OCI-M2 (cell line): ENCODE data around the gene LRRC63.
"Not testable (repeated sequence)": the region's sequence is repeated elsewhere in the genome, so short reads cannot be mapped to it uniquely, and the experiment has no call there.

Experiments
- DNase-seq: peaks from one replicate; lab custom pipeline; 2025; ENCODE audit not compliant: unreplicated experiment; lab: John Stamatoyannopoulos, UW

LRRC63 gene, protein sequence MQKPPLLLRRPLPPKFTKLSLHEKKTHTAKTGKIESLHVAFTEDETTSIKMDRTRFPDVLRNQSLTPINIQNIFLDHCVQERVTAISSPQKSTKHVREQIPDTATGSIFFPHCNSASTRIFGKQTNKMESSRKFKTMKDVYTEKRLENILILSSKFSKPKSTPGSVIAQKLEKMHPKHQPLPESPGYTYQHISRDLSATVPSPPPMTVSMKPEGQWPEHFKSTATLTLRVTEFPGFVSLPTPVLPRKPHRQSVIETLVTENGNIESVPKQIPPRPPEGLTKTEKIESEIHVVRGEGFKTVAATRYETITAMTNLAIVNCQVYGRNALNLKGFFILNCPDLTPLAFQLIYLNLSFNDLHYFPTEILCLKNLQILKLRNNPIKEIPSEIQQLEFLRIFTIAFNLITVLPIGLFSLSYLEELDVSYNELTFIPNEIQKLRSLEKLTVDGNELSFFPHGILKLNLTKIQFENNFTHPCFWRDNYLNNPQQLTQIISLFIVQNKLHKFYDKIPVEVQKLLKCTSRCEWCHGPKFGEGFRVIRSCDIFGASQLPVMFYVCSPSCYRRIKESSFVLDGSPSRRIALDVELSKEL

DNA sequence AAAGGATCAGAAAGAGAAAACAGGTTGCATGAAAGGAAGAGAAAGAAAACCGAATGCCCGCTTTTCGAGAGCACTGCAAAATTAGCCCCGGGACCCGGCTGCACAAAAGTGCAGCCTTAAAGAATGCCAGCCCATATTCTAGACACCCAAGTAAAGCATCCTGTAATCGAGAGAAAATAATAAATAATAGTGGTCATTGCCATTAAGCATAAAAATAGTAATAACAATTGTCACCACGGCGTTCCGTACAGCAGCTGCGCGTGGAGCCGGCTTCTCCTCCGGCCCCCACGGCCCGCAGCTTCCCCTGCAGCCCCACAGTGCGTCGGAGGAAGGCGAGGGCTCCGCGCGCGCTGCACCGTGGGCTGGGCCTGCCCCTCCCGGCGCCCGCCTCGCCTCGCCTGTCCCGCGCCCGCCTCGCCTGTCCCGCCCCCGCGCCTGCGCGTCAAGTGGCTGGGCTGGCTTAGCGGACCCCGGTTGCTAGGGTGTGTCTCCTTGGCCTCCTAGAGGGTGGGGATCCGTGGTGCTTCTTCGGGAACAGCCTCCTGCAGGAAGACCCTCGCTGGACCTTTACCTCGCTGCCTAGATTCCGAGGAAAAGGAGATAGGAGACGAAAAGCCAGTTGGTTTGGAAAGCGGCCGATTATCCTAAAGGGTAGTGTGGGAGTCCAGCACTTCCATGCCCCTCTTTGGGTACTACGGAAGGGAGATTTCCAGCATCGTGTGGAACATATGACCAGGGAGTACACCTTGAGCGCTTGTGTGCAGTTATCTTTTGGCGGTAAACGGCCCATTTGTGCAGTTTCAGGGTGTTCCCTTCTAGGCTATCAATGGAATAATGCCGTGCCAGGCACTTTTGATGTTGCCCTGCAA is at the start of gene LRRC63:
Gene LRRC63 (plus strand): TSS at position 446 of the 869 bp plus-strand sequence. CDS start 1,107 bp downstream, outside the sequence.
- DNase-seq: no peak

DNA sequence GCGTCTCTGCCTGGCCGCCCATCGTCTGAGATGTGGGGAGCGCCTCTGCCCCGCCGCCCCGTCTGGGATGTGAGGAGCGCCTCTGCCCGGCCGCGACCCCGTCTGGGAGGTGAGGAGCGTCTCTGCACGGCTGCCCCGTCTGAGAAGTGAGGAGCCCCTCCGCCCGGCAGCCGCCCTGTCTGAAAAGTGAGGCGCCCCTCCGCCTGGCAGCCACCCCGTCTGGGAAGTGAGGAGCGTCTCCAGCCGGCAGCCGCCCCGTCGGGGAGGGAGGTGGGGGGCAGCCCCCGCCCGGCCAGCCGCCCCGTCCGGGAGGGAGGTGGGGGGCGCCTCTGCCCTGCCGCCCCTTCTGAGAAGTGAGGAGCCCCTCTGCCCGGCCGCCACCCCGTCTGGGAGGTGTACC is 49.0 kb upstream of the LRRC63 start:
- not testable (repeated sequence) for DNase-seq

DNA sequence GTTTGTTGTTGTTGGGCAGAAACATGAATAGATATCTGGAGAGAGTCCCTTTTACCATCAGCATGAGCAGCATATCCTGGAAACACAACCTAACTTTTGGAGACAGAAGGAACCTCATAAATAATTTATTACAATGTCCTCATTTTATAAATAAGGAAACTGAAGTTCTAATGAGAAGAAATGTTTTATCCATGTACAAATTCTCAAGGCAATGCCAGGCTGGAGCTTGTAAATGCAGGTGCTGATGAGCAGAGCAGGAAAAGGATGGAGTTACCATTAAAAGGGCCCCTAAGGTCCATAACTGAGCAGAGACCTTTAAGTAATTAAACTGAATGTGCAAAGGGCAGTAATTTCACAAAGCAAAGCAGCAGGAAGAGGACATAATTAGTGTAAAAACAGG is 47.1 kb upstream of the LRRC63 start:
- no peak for DNase-seq

DNA sequence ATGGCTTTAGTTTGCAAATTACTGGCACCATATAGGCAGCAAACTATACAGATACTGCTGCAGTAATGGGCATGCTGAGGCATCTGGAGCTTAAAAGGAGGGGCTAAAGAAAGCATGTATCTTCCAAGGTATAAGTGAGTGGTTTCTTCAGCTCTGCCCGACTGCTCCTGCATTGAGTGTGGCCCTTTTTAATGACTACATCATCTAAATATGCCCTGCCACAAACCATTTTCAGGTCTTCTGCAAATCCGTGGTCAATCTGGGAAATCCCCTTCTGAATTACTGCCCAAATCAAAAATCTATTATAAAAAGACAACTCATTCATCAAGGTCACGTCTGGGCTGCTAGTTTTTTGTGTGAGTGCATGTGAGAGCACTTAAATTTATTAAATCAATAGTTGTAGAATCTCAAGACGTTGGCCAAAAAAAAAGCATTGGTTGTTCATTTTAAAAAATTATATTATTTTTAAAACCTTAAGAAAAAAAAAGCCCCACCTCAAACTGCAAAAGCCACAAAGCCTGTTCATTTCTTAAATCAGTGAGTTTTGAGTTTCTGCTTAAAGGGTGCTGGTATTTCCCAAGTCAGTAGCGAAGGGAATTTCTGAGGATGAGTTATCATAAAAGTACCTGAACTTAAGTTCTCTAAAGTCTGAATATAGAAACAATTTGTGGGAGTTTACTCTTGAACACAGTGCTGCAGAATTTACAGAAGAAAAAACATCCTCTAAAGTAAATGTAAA is 46.1 kb upstream of the LRRC63 start:
- no peak for DNase-seq

DNA sequence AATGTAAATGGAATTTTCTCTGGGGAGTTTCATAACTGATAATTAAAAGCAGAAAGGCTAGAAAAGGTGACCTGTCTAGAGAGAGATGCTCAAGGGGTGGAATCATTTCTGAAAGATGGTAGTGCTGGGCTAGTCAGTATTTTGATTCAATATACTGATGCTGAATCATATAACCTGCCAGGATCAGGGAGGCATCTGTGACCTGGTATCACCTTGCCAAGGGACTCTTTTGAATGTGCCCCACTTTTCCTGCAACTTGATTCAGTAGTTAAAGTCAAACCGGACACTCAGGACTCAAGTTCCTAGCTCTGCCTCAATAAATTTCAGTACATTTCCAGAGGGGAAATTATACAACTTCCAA is 45.5 kb upstream of the LRRC63 start:
- DNase-seq: no peak

DNA sequence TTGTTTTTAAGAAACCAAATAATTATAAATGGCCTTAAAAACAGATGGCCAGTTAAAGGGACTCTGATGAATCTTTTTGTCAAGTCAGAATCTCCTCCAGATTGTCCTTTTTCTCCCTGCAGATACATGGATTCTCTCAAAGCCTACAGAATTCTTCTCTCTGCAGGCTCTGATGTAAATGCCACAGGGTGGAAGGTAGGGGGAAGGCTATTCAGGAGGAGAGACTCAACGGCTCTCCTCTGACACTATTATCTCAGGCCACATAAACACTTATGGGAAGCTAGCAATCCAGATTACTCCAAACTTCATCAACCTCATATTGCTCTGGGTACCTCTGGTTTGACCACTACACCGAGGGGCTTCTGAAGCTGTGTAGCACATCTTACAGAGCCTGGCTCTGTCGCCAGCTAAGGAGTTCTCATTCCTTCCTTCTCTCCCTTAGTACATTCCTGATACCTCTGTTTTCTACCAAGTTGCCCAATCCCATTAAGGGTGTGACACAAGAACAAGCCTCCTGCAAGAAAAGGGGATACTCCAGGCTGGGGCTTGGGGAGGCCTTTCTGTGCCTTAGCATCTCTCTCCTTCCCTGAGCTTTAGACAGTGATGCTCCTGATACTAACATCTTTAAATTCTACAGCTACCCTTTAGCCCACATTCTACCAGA is 44.6 kb upstream of the LRRC63 start:
- DNase-seq: no peak

DNA sequence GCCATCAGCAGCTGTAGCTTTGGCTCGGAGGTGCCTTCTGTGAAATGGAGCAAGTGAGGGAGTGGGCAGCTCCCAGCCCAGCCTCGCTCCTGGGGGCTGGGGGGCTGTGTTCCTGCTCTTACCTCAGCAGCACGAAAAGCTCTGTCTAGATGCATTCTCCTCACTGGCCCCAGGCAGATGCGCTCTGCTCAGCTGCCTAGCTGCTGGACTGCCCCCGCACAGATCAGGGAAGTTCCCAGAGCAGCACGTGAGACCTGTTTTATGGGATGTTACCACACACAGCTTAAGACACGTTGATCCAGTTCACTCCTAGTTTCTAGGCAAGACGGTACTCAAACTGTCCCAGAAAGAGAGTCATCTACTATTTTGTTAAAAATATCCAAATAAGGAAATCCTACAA is 43.4 kb upstream of the LRRC63 start:
- no peak for DNase-seq

DNA sequence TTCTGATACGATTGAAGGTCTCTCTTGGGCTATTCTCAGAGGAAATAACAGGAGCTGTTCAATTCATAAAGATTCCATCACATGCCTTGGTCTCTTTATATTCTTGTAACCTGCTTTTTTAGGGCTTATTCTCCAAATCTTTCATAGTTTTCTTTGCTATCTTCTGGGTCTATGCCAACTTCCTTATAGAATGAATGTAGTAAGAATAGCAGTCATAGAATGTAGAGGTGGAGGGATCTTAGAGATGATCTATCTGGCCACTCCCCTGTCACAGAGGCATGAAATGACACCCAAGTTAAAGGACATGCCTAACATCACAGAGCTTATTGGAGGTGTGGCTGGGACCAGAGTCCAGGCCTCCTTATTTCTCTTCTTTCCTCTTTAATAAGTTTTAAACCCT is 42.9 kb upstream of the LRRC63 start:
- no peak for DNase-seq

DNA sequence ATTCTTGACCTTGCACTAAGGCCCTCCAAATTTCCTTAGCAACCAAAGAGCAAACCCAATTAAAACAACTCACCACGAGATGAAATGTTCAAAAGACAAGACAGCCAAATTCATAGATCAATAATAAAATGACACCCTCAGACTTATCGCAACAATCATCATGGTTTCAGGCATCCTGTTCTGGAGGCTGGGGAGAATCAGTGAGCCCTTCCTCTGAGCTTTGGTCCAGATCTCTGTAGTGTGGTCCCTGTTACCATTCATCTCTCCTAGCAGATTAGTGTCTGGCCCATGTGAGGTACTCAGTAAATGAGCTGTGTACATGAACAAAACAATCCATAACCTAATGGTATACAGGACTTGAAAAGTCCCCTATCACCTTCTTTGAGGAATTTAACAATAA is 42.0 kb upstream of the LRRC63 start:
- DNase-seq: no peak

DNA sequence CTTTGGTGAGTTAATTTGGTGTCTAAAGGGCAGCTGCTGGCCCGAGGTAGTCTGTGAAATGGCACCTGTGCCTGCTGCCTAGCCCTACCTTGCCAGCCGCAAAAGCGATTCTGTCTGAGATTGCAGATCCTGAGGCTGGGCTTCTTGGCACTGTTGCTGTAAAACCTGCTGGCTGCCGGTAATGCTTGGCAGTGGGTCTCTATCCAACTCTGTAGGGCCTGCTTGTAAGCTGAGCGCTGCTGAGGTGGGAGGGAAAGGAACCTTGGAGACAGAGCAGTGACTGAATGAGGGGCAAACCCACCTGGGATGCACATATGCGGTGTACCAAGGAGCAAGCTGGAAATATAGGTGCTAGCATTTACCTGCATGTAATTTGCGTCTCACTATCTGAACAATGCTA is 41.5 kb upstream of the LRRC63 start:
- no peak for DNase-seq

DNA sequence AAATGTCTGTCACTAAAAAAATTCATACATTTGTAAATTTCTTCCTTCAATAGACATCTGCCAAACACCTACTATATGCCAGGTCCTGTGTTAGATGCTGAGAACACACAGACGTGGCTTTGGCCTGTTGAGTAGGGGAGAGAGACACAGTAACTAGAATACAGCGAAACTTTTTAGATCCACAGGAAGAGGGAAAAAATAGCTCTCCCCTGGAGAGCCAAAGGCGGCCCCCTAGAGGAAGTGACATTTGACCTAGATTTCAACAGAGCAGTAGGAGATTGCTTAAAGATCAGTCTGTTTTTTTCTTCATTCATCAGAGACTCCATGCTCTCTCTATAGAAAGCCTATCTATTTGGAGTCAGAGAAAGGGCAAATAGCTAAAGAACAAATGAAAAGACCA is 41.0 kb upstream of the LRRC63 start:
- DNase-seq: no peak

DNA sequence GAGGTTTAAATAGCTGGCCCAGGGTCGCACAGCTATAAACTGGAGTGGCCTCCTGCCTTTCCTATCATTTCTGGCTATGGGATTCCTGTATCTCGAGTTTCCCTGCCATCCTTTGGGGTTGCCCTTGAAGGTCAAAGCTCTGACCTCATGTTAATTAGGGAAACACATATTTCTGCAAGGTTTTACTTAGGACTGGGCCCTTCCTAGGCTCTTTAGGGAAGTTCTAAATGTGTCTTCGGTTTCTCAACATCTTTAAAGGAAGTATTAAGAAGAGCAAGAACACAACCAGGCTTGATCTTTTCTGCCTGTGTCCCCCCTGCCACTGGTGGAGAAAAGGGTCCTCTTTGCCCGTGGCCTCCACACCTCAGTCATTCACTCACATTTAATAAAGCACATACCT is 40.5 kb upstream of the LRRC63 start:
- DNase-seq: no peak

DNA sequence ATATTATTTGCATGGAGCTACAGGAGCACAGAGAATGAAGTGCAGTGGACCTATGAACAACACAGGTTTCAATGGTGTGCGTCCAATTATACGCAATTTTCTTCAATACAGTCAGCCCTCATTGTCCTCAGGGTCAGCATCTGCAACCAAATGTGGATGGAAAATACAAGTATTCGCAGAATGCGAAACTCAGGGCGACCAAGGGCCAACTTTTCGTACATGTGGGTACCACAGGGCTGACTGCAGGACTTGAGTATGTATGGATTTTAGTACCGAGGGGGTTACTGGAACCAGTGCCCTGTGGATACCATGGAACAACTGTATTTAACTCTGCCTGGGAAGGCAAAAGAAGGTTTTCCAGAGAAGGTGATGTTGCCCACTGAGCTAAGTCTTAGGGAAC is 40.0 kb upstream of the LRRC63 start:
- DNase-seq: no peak

DNA sequence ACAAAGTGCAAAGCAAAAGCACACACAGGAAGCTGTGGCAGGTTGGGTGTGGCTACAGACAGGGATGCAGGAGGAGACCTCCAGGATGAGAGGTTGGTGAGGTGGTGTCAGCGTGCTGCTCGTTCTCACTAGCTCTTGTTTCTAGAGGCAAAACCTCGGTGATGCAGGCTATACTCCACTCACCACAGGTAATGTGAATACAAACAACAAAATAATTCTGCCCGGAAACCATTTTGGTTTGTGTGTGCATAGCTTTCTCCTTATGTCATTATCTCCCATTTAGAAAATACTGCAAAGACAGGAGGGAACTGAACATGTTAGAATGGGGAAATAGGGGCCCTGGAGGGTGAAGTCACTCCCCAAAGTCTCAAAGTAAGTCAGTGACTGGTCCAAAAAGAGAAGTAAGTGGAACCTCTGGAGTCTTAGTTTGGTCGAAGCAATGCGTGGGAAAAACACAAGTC is 39.2 kb upstream of the LRRC63 start:
- DNase-seq: no peak

DNA sequence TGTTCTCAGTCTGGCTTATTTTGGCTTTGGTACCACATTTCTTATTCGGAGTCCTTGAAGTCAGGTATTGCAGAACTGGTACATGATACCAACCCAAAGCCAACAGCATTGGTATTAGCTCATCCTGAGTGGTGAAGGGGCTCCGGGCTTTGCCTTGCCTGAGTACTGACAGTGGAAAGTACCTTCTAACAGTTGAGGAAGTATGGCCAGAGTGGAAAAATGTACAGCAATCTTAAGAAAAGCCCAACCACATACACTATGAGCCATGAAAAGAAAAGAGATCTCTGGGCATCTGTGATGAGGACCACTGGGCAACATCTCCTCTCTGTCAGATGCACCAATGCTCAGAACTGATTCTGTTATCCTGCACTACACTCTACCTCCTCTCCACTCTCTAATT is 38.1 kb upstream of the LRRC63 start:
- DNase-seq: no peak

DNA sequence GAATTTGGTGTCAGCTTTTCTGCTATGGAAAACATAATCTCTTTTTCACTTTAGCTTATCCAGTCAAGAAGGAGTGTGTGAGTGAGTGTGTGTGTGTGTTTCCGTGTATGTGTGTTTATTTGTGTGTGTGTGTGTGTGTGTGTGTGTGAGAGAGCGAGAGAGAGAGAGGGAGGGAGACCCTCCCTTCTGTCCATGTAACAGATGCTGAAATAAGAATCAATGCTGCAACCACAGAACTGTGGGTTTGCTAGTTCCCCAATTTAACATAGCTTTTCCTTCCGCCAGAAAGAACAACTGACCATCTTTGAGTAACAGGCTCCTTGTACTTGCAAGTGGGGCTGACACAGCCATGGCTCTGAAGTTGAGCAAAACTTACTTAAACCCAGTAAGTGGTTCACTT is 35.0 kb upstream of the LRRC63 start:
- no peak for DNase-seq

DNA sequence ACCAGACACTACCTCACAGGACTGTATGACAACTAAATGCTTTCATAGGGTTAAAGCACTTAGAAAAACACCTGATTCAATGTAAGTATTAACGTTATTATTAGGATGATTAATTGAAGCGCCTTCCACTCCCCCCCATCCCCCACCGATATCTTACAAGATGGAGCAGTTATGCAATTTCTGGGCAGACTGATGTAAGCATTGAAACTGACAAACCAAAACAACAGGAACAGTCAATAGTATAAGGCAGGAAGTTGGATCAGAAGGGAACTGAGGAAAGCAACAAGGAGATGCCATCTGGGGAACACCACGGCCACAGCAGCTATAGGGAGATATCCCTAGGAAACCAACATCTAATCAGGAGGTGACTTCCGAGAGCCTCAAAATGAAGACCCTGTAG is 33.6 kb upstream of the LRRC63 start:
- DNase-seq: no peak

DNA sequence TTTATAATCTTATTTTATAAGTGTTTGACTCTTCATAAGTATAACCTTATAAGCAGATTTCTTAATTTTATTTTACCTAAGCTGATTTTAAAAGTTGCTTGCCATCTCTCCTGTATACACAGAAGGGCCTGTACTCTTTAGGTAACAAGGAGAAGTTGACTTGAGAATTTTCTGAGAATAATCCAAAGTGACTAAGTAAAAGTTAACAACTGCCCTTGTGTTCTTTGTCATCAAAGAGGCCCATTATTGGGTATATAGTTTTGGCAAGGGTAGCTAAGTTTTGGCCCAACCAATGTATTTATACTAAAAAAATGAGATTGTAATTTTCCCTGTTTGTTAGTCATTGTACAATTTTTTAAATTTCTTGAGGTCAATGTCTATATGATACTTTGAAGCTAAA is 32.9 kb upstream of the LRRC63 start:
- DNase-seq: no peak

DNA sequence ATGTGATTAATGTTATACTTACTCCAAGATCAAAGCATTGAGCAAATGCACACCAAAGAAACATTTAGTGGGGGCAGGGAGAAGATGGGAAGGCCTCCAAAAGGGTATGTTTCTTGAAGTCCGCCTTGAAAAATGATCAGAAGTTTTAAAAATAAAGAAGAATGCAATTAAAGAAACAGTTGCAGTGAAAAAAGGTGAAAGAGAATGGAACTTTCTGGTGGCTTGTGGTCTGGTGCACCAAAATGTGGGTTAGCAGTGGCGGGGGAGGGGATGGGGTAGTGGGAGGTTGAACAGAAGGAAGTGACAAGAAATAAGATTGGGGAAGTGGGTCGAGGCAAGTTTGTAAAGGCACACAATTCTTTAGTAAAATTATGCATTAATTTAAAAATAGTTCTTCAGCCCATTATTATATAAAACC is 32.2 kb upstream of the LRRC63 start:
- DNase-seq: no peak

DNA sequence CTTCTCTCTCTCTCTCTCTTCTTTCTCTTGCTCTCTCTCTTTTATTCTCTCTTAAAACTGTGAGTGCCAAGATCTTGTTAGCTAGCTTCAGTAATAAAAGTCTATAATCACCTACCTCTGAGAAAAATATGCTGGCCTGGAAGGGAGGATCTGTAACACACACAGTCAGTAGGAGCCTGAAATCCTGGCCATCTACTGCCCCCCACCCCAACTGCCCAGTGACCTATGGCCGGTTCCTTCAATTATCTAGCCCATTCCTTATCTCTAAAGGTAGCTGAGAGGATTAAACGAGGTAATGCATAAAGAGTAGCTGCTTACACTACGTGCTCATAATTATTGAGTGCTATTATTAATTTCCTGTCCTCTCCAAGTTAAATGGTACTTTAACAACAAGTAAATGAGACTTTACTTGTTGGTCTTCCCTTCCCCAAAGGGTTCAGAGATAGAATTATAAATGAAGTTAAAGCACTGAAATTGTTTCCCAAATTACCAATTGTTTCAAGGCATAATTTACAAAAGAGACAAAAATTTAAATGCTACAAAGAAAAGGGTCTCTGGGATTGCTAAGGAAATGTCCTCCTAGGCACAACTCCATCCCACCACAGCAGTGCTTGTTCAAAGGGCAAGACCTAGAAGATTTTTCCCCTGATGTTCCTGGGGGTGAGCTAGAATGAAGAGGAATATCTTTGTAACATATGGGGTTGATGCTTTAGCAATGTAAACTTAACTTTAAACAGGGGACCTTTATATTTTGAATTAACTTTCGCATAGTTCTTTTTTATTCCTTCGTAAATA is 31.6 kb upstream of the LRRC63 start:
- DNase-seq: no peak
